Stimulated activated naive CD8-positive, alpha-beta T cell treated with anti-CD3 and anti-CD28 coated beads, Interleukin-15, Interleukin-2, amounts not matched to agents 100 ng/mL and 50 ng/mL, for 24 hours (primary cell): Measurements from ENCODE around the gene SHLD2.
"Not testable (repeated sequence)": the region's sequence is repeated elsewhere in the genome, so short reads cannot be mapped to it uniquely, and the experiment has no call there.

Experiments
- H3K27ac Mint-ChIP-seq: one replicate; pipeline ENCODE4 v1.8.0; 2021; ENCODE audit warnings: mild to moderate bottlenecking, mixed read lengths
- H3K27me3 Mint-ChIP-seq: one replicate; pipeline ENCODE4 v1.8.0; 2021; ENCODE audit warnings: mixed read lengths
- H3K36me3 Mint-ChIP-seq: one replicate; pipeline ENCODE4 v1.8.0; 2021; ENCODE audit warnings: low read depth, mixed read lengths
- H3K4me1 Mint-ChIP-seq: one replicate; pipeline ENCODE4 v1.8.0; 2021; ENCODE audit warnings: low read depth, mixed read lengths
- H3K4me3 Mint-ChIP-seq: one replicate; pipeline ENCODE4 v1.8.0; 2021; ENCODE audit warnings: mild to moderate bottlenecking, mixed read lengths
- H3K9me3 Mint-ChIP-seq: one replicate; pipeline ENCODE4 v1.8.0; 2021; ENCODE audit warnings: mixed read lengths

The SHLD2 gene

DNA sequence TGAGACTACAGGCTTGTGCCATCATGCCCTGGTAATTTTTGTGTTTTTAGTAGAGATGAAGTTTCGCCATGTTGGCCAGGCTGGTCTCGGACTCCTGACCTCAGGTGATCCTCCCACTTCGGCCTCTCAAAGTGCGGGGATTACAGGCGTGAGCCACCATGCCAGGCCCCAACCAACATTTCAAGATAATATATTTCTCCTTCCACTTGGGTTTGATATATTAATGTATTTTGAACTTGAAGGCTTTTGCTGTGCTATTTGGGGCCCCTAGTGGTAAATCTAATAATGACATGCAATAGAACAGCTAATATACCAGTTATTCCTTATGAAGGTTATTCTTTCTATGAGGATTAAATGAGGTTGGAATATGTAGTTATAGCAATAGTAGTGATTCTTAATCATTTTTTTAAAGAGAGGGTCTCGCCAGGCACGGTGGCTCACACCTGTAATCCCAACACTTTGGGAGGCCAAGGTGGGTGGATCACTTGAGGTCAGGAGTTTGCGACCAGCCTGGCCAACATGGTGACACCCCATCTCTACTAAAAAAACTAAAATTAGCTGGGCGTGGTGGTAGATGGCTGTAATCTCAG lies 54.1 kb downstream of the SHLD2 start:
- not testable (repeated sequence) for H3K27ac Mint-ChIP-seq, H3K4me1 Mint-ChIP-seq, H3K27me3 Mint-ChIP-seq, H3K36me3 Mint-ChIP-seq, H3K4me3 Mint-ChIP-seq, H3K9me3 Mint-ChIP-seq

GRCh38 chr10:87151516-87151915 lies 56.5 kb downstream of the SHLD2 start:
- H3K36me3 Mint-ChIP-seq = peaks cover 12% of the 10 kb centered on the region
- H3K4me3 Mint-ChIP-seq, H3K4me1 Mint-ChIP-seq, H3K27me3 Mint-ChIP-seq, H3K27ac Mint-ChIP-seq, H3K9me3 Mint-ChIP-seq: not testable (repeated sequence)

DNA sequence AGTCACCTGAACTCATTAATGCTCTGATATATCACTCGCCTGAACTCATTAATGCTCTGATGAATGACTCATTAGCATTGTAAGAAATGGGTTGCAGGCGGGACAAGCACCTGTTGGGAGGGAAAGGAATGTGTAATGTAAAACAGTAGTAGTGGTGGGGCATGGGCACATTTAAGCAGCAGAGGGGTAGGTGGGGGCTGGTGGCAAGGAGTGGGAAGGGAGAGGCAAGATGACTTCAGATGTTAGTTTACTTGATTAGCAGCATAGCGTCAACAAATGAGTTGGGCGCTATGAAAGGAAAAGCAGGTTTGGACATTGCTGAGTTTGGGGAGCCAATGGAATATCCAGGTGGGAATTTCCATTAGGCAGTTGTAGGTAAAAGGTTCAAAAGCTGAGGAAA lies 61.8 kb downstream of the SHLD2 start:
- not testable (repeated sequence) for H3K4me1 Mint-ChIP-seq, H3K4me3 Mint-ChIP-seq, H3K27me3 Mint-ChIP-seq, H3K27ac Mint-ChIP-seq, H3K9me3 Mint-ChIP-seq
- peaks cover 24% of the 10 kb centered on the region for H3K36me3 Mint-ChIP-seq

DNA sequence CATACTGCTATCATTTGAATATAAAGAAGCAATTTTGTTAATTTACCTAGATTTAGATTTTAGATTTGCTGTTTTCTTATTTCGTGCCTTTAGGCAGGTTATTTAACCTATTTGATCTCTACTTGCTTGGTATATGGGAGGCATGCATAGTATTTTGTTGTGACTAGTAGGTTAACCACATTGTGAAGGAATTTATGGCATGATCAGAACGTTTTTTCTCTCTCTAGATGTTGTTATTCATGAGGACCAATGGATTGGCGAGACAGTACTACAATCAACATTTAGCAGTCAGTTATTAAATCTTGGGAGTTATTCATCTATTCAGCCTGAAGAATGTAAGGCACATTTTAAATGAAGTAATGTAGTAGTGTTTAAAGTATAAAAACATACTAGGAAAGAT lies 62.8 kb downstream of the SHLD2 start:
- not testable (repeated sequence) for H3K4me1 Mint-ChIP-seq, H3K9me3 Mint-ChIP-seq, H3K27ac Mint-ChIP-seq, H3K4me3 Mint-ChIP-seq, H3K27me3 Mint-ChIP-seq
- H3K36me3 Mint-ChIP-seq = peaks cover 22% of the 10 kb centered on the region

GRCh38 chr10:87162703-87163293 lies 67.8 kb downstream of the SHLD2 start:
- H3K27ac Mint-ChIP-seq, H3K9me3 Mint-ChIP-seq, H3K4me3 Mint-ChIP-seq, H3K27me3 Mint-ChIP-seq, H3K36me3 Mint-ChIP-seq, H3K4me1 Mint-ChIP-seq: not testable (repeated sequence)

- H3K36me3 Mint-ChIP-seq, H3K4me1 Mint-ChIP-seq, H3K27me3 Mint-ChIP-seq, H3K27ac Mint-ChIP-seq, H3K9me3 Mint-ChIP-seq, H3K4me3 Mint-ChIP-seq: not testable (repeated sequence)
These were observed 68.4 kb downstream of the SHLD2 start for GRCh38 chr10:87163414-87163813.

DNA sequence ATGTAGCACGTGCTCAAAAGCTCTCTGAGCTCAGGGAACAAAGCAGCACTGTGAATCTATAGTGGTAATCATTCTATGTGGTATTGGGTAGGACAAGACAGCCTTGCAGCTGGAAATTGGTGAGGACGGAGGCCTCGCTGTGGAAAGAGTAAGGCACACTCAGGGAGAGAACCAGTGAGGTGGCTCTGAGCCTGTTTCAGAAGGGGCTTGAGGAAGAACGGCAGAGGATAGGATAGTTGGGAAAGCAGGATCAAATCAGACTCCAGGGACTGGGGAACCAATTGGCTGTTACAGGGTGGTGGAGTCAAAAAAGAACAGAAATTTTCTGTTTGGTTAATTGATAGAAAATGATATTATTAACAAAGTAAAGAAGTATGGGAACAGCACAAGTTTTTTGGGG lies 74.9 kb downstream of the SHLD2 start:
- not testable (repeated sequence) for H3K27me3 Mint-ChIP-seq, H3K36me3 Mint-ChIP-seq, H3K4me3 Mint-ChIP-seq, H3K9me3 Mint-ChIP-seq, H3K27ac Mint-ChIP-seq, H3K4me1 Mint-ChIP-seq

- H3K27ac Mint-ChIP-seq, H3K9me3 Mint-ChIP-seq, H3K4me3 Mint-ChIP-seq, H3K27me3 Mint-ChIP-seq, H3K36me3 Mint-ChIP-seq, H3K4me1 Mint-ChIP-seq: not testable (repeated sequence)
These were observed 75.7 kb downstream of the SHLD2 start for GRCh38 chr10:87170705-87171104.

DNA sequence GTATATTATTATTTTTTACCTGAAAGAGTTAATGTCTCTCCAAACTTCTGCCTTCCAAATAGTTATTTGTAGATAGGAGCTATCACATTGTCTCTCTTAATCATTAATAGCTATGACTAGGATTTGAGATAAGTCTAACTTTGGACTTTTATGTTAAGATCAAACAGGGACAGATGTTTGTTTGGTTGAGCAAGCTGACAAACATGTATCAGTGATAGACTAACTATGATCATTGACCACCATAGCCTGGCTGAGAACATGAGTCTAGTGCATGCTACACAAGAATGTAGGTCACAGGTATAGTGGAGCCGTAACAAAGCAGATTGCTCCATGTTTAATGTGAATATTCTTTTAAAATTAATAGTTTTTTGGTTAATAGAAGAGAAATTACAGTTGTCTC lies 76.7 kb downstream of the SHLD2 start:
- H3K4me1 Mint-ChIP-seq = not testable (repeated sequence)

DNA sequence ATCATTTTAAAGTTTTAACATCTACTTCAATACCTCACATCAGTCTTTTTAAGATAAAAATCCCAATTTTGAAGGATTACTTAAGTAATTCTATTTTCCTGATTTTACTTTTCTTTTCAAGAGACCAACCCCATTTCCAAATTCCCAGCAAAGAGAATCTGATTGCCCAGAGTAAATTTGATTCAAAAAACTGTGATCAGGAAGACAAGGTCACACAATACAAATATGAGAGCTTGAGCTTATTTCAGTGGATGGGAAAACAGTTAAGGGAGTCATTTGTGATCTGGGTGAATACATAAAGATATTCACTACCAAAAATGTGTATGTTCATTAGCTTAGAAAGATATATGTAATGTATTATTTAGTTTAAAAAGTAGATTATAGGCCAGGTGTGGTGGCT lies 77.2 kb downstream of the SHLD2 start:
- not testable (repeated sequence) for H3K4me1 Mint-ChIP-seq, H3K4me3 Mint-ChIP-seq, H3K9me3 Mint-ChIP-seq, H3K27ac Mint-ChIP-seq, H3K36me3 Mint-ChIP-seq, H3K27me3 Mint-ChIP-seq

More for the DNA sequence above, 76.7 kb downstream of the SHLD2 start:
- not testable (repeated sequence) for H3K4me3 Mint-ChIP-seq, H3K27me3 Mint-ChIP-seq, H3K9me3 Mint-ChIP-seq, H3K27ac Mint-ChIP-seq, H3K36me3 Mint-ChIP-seq

DNA sequence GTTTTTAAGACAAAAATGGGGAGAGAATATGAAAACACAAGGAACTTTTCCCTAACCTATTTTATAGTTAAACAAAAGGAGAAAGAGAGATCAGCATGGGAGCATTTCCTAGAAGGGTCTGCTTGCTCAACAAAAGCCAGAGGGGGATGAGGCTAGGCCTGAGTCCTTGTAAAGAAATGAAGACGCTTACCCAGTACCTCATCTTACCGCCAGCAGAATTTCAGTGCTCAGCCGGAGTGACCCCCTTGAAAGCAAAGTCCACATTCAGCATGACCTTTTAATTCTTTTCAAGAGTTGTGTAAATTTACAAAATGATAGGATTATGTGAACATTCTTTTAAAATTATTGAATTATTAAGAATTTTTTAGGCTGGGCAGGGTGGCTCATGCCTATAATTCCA lies 82.6 kb downstream of the SHLD2 start:
- H3K27me3 Mint-ChIP-seq, H3K9me3 Mint-ChIP-seq, H3K4me3 Mint-ChIP-seq, H3K4me1 Mint-ChIP-seq, H3K27ac Mint-ChIP-seq: not testable (repeated sequence)
- H3K36me3 Mint-ChIP-seq = peaks cover 21% of the 10 kb centered on the region

GRCh38 chr10:87184421-87184820 lies 89.4 kb downstream of the SHLD2 start:
- H3K4me1 Mint-ChIP-seq, H3K27ac Mint-ChIP-seq, H3K9me3 Mint-ChIP-seq, H3K4me3 Mint-ChIP-seq, H3K27me3 Mint-ChIP-seq: not testable (repeated sequence)
- peaks cover 63% of the 10 kb centered on the region for H3K36me3 Mint-ChIP-seq

GRCh38 chr10:87186016-87186415 lies 91.0 kb downstream of the SHLD2 start:
- not testable (repeated sequence) for H3K4me1 Mint-ChIP-seq, H3K27me3 Mint-ChIP-seq, H3K4me3 Mint-ChIP-seq, H3K9me3 Mint-ChIP-seq, H3K27ac Mint-ChIP-seq
- H3K36me3 Mint-ChIP-seq = peaks cover 59% of the 10 kb centered on the region

GRCh38 chr10:87187573-87187972 lies 92.6 kb downstream of the SHLD2 start:
- peaks cover 66% of the 10 kb centered on the region for H3K36me3 Mint-ChIP-seq
- not testable (repeated sequence) for H3K4me1 Mint-ChIP-seq, H3K4me3 Mint-ChIP-seq

DNA sequence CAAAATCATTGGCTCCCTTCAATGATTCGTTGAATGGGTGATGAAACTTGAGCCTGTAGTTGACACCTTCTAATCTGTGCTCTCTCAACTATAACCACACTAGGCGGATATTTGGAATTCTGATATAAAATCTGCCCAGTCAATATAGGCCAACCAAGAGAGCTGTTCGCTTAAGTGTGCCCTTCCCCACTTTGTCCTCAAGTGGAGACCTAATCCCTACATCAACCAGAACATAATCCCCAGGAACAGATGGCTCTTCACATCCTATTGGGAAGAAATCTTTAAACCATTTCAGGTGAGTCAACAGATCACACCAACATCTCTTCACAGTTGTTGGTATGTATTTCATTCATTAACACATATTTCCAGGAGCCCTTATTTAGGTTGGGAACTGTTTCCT lies 96.8 kb downstream of the SHLD2 start:
- H3K36me3 Mint-ChIP-seq = peaks cover 38% of the 10 kb centered on the region
- H3K27me3 Mint-ChIP-seq, H3K9me3 Mint-ChIP-seq, H3K4me3 Mint-ChIP-seq, H3K27ac Mint-ChIP-seq, H3K4me1 Mint-ChIP-seq: not testable (repeated sequence)

More at GRCh38 chr10:87187573-87187972, 92.6 kb downstream of the SHLD2 start:
- H3K9me3 Mint-ChIP-seq, H3K27me3 Mint-ChIP-seq, H3K27ac Mint-ChIP-seq: not testable (repeated sequence)

- not testable (repeated sequence) for H3K27me3 Mint-ChIP-seq, H3K9me3 Mint-ChIP-seq, H3K27ac Mint-ChIP-seq, H3K4me3 Mint-ChIP-seq, H3K36me3 Mint-ChIP-seq
- H3K4me1 Mint-ChIP-seq = peaks cover 20% of the 10 kb centered on the region
These were observed 105.9 kb downstream of the SHLD2 start for GRCh38 chr10:87200924-87201323.
